Measurements from ENCODE around the gene PHLPP1.

Gene PHLPP1

DNA sequence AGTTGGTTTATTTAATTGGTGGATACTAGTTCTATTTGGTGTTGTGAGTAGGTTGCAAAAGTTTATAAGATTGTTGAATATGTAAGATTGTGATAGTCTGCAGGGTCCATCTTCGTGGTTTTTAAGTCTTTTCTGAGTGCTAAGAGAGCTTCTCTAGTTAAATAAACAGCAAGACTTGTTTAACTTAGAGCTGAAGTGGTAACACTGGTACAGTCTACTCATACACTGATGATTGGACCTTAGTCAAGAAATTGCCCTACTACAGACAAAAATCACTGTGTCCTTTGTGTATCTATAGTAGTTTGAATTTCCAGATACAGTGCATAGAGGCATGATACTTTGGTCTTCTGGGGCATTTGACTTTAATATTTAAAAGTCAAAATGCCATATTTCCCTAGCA lies 94.6 kb downstream of the PHLPP1 start:
- H2AFZ ChIP-seq = no peak overlapping the region
- TF ChIP-seq, protein P1, sequence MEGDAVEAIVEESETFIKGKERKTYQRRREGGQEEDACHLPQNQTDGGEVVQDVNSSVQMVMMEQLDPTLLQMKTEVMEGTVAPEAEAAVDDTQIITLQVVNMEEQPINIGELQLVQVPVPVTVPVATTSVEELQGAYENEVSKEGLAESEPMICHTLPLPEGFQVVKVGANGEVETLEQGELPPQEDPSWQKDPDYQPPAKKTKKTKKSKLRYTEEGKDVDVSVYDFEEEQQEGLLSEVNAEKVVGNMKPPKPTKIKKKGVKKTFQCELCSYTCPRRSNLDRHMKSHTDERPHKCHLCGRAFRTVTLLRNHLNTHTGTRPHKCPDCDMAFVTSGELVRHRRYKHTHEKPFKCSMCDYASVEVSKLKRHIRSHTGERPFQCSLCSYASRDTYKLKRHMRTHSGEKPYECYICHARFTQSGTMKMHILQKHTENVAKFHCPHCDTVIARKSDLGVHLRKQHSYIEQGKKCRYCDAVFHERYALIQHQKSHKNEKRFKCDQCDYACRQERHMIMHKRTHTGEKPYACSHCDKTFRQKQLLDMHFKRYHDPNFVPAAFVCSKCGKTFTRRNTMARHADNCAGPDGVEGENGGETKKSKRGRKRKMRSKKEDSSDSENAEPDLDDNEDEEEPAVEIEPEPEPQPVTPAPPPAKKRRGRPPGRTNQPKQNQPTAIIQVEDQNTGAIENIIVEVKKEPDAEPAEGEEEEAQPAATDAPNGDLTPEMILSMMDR (IDR thresholded peaks at IDR 0.05) = no peak
- peaks cover 17% of the 10 kb centered on the region for H3K79me2 ChIP-seq
- no peaks in the 10 kb centered on the region for H3K4me1 ChIP-seq
- no peaks in the 10 kb centered on the region for H3K9me3 ChIP-seq (ENCODE audit: control insufficient read depth, low read length)
- no peaks in the 10 kb centered on the region for H3K36me3 ChIP-seq (ENCODE audit: control insufficient read depth, insufficient read depth, low read length)
- H3K4me3 ChIP-seq (ENCODE audit: low read depth, low read length) = no peak overlapping the region
- no peak overlapping the region for H3K9ac ChIP-seq
- no peaks in the 10 kb centered on the region for H3K27me3 ChIP-seq (ENCODE audit: control insufficient read depth, insufficient read depth, low read length)
- H3K4me2 ChIP-seq (ENCODE audit: low read length) = no peak overlapping the region
- no peak overlapping the region for H3K27ac ChIP-seq

DNA sequence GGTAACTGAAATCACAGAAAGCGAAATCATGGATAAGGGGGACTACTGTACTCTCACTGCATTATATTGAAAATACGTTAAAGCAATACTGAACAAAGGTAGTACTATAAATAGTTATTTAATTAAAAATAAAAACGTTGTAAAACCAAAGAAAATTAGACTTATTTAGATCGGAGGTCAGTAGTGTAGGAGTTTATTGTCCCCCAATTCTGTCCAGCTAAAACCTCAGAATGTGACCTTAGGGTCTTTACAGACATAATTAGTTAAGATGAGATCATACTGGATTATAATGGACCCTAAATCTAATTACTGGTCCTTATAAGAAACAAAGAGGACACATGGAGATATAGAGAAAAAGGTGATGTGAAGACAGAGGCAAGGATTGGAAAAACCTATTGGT lies 95.3 kb downstream of the PHLPP1 start:
- no peaks in the 10 kb centered on the region for H3K27me3 ChIP-seq (ENCODE audit: control insufficient read depth, insufficient read depth, low read length)
- TF ChIP-seq, protein P1 (IDR thresholded peaks at IDR 0.05) = no peak

DNA sequence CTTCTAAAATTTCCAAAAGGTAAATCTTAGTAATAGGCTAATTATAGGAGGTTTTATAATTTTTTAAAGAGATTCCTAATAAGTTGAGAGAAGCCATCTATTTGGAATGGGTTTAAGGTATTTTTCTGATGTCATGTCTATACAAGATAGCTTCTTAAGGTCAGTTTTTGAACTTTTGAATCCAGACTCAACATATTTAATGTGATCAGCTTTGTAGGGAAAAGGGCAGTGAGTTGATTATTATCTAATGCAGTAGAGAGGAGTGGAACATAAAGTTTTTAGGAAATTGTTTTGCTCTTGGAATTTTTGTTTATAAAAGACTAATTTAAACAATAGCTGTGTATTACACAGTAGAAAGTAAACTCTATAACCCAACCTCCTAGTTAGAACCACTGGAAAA lies 96.3 kb downstream of the PHLPP1 start:
- H3K4me1 ChIP-seq = no peaks in the 10 kb centered on the region
- H3K9ac ChIP-seq = no peak overlapping the region
- no peaks in the 10 kb centered on the region for H3K9me3 ChIP-seq (ENCODE audit: control insufficient read depth, low read length)
- no peak overlapping the region for H3K4me3 ChIP-seq (ENCODE audit: low read depth, low read length)
- H3K79me2 ChIP-seq = peaks cover 14% of the 10 kb centered on the region
- H3K27me3 ChIP-seq (ENCODE audit: control insufficient read depth, insufficient read depth, low read length) = no peaks in the 10 kb centered on the region
- H2AFZ ChIP-seq = no peak overlapping the region
- TF ChIP-seq, protein P1 (IDR thresholded peaks at IDR 0.05) = no peak
- no peak overlapping the region for H3K27ac ChIP-seq
- no peaks in the 10 kb centered on the region for H3K36me3 ChIP-seq (ENCODE audit: control insufficient read depth, insufficient read depth, low read length)
- H3K4me2 ChIP-seq (ENCODE audit: low read length) = no peak overlapping the region

More for the DNA sequence above, 95.3 kb downstream of the PHLPP1 start:
- H3K27ac ChIP-seq = no peak overlapping the region
- no peaks in the 10 kb centered on the region for H3K9me3 ChIP-seq (ENCODE audit: control insufficient read depth, low read length)
- H3K79me2 ChIP-seq = peaks cover 14% of the 10 kb centered on the region
- no peaks in the 10 kb centered on the region for H3K36me3 ChIP-seq (ENCODE audit: control insufficient read depth, insufficient read depth, low read length)
- H3K4me1 ChIP-seq = no peaks in the 10 kb centered on the region
- no peak overlapping the region for H3K9ac ChIP-seq
- H2AFZ ChIP-seq = no peak overlapping the region
- H3K4me3 ChIP-seq (ENCODE audit: low read depth, low read length) = no peak overlapping the region
- no peak overlapping the region for H3K4me2 ChIP-seq (ENCODE audit: low read length)

DNA sequence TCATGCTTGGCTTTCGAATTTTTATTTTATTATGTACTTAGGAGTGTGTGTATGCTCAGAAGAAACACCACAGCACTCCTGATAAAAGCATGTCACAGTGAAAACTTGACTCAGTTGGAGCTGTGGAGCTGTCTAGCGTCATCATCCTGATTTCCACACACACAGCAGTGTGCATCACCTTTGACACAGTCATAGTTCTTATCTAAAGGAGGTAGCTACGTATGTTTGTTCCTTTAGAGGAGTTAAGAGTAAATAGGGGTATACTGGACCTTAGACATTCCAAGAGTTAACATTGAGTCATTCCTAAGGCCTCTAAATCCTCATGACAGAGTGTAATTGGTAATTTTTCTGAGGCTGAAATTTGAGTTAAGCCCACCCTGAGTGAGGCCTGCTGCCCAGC lies 96.9 kb downstream of the PHLPP1 start:
- Histone ChIP-seq H3K9me3 (ENCODE audit: control insufficient read depth, low read length) (no peaks in the 10 kb centered on the region), H3K36me3 (ENCODE audit: control insufficient read depth, insufficient read depth, low read length) (no peaks in the 10 kb centered on the region), H3K4me3 (ENCODE audit: low read depth, low read length) (no peak overlapping the region), H3K9ac (no peak overlapping the region), H3K4me1 (no peaks in the 10 kb centered on the region), H3K27ac (no peak overlapping the region), H3K4me2 (ENCODE audit: low read length) (no peak overlapping the region), H2AFZ (no peak overlapping the region), H3K79me2 (peaks cover 17% of the 10 kb centered on the region), H3K27me3 (ENCODE audit: control insufficient read depth, insufficient read depth, low read length) (no peaks in the 10 kb centered on the region)
- TF ChIP-seq, protein P1 (IDR thresholded peaks at IDR 0.05) = no peak

DNA sequence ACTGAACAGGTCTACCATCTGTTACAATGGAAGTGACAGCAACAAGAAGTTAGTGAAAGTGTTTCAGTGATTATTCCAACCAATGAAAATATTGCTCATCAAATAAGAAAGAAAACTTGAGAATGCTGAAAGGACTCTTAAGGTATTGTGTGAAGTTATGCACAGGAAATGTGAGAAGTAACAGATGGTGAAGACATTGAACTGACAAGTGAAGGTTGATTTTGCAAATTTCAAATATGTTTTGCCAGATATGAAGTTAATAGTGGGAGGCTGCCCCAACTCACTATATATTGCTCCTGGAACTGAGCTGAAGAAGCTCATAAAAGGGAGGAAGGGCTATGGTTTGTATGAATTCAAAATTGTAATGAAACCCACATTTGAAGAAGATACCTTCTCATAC lies 97.5 kb downstream of the PHLPP1 start:
- Histone ChIP-seq H3K4me1 (no peaks in the 10 kb centered on the region), H3K36me3 (ENCODE audit: control insufficient read depth, insufficient read depth, low read length) (no peaks in the 10 kb centered on the region), H2AFZ (no peak overlapping the region), H3K4me3 (ENCODE audit: low read depth, low read length) (no peak overlapping the region), H3K27ac (no peak overlapping the region), H3K4me2 (ENCODE audit: low read length) (no peak overlapping the region), H3K9me3 (ENCODE audit: control insufficient read depth, low read length) (no peaks in the 10 kb centered on the region), H3K9ac (no peak overlapping the region), H3K79me2 (peaks cover 17% of the 10 kb centered on the region), H3K27me3 (ENCODE audit: control insufficient read depth, insufficient read depth, low read length) (no peaks in the 10 kb centered on the region)
- TF ChIP-seq, protein P1 (IDR thresholded peaks at IDR 0.05) = no peak
